GM18858 (cell line): ENCODE results near the gene GMDS.
A peak's percentile ranks its signal among the peaks of the same experiment; 100 is the strongest.

Experiments
- ATAC-seq: cut with Tn5 transposase; IDR thresholded peaks from one replicate; pipeline ENCODE4 v1.9.1; 2021; ENCODE audit not compliant: unreplicated experiment

Gene GMDS

DNA sequence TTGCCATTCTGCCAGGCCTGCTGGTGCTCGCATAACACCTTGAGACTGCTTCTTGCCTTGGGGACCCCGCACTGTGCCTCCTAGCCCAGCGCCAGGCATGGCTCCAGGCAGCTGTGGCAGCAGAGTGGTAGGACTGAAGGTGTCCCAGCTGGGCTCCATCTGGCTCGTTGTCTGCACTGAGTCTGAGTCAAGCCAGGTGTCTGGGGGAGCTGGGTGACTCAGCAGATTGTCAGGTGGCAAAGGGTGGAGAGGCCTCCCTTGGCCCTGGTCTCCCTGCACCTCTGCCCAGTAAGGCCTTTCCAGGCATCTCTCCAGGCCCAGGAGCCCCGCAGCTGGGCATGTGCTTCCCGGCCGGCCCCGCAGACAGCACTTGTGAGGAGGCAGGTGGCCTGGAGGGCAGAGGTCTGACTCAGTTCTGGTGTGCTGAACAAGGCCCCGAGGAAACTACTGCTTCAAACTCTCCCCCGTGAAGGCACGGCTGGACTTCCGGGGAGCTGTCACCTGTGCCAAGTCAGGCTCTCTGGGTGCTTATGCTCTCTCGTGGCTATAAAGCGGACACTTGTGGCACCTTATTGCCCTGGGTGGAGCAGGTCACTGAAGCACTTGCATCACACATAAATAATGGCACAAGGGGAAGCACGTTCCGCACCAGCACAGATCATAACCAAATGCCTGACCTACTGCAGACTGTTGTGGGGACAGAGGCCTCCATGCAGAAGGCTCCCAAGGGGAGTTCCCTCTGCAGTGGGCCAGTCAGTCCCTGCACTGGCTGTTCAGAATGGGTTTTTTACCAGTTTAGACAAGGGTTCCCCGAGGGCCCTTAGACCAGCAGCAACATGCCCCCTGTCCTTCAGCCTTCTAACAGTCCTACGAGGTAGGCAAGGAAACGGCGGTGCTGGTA lies 608.2 kb downstream of the GMDS start:
- peak; percentile 49 for ATAC-seq

DNA sequence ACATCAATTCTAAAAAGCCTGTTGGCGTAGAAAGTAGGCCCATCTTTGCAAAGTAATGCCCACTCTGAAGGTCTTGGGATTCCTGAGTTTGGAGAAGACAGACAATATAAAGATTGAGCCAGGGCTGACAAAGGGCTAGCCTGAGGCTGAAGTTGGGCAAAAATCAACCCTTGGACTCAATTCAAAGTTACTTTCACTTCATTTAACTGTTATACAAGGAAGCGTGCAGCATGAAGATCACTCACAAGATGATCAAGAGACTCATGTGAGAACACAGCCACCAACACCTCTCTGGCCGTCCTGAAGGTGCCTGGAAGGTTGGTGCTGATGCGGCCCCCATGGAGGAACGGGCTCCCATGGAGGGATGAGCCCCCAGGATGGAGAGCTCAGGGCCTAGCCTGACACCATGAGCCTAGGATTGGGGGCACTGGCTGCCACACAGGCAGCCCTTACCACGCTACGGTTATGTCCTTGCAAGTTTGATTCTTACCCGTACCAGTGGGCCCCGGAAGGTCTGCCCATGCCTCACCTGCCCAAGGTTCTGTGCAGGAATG lies 609.1 kb downstream of the GMDS start:
- ATAC-seq: no peak

DNA sequence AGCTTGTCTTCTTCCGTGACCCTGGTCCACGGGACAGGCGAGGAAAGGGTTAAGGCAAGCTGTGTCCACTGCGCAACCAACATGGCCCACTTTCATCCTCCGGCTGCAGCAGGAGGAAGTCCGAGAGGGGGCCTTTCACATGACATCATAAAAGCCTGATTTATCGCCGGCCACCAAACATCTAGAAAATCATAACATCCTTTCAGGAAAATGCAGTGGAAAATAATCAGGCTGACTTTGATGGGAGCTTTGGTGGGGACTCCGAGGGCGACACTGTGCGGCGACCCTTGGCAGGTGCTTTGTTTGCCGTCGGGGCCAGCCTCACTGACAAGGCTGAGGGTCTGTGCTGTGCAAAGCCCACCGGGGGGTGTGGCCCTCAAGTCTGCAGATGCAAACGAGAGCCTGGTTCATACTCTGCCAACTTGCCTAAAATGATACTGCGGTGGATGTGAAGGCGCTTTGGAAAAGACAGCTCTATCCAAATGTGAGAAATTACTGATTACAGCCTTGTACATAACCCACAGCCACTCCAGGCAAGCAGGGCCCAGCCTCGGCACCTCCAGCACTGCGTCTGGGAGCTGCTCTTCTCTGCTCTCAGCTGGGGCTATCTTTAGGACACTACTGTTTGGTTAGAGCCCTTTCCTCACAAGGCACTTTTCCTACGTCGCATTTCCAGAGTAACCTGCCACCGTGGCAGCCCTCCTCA lies 609.9 kb downstream of the GMDS start:
- no peak for ATAC-seq

DNA sequence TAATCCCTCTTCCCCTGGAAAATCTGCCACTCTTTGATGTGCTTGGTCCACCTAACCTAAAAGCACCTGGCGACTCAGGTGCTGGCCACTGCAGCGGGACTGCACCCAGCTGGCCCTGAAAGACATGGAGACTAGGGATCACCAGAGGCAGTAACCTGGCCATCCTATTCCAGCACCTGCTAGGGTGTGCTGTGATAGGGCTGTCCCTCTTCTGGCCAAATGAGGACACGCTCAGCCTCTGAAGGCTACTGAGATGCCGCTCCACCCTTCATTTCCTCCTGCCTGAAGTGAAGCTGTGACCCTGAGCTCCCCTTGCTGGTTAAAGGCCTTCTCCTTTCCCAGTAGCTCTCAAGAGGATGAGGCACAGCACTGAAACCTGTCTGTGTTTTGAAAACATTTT lies 611.3 kb downstream of the GMDS start:
- no peak for ATAC-seq

DNA sequence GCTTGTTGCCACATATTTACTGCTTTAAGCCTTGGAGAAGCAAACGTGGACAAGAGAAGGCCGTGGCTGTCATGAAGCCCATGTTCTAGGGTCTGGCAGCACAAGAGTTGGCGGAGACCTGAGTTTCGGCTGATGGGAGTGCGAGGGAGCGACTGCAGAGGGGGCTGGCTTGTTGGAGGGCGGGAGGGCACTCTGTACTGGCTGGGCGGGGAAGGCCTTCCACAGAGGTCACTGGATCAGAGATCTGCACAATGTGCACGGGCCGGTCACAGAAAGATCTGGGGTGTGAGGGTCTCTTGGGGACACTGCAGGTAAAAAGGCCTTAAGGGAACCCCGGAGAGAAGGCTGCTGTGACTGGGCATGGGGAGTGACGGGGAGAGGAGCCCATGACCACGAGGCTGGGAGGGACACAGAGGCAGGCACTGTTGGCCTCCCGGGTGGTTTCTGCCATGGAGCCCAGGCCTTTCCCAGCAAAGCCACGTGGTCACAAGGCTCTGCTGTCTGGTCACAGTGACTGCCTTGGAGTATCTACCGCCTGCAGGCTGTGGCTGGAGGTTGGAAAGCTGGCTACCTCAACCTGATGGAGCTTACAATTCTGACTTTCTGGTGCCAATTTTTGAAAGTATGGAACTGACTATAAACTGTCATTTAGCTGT lies 611.9 kb downstream of the GMDS start:
- no peak for ATAC-seq

DNA sequence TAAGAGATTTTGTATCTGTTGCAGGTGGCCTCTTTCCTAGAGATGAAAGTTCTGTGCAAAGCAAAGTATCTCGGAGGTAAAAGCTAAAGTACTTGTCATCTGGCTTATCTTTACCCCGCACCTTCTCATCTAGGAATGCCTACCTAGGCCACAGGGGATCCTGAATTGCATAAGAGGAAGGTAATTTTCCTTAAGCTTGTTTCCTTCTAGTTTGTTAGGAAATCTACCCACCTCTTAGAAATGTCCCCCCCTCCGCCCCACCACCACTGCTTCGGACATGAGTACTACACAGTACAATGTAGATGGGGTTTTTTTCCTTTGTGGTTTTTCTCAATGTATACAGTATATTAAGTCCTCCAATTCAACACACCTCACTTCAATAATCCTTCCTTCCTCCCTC lies 614.2 kb downstream of the GMDS start:
- ATAC-seq: no peak

DNA sequence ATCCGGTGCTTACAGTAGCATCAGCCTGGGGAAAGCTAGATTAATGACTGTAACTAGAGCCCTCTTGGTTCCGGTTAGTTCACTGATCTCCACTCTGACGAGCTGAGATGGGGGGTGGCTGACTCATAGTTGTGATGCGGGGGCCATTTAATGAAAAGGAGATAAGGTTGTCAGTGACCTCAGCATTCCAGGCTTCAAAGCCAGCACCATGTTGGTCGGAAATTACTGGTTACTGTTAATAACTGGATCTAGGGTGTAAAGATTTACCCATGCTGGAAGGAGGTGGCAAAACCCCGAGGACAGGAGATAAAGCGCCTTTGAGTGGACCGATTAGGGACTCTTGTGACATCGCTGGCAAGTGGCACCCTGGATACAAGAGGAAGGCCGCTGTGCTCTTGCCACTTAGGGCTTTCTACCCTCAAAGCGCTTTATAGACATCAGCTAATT lies 614.6 kb downstream of the GMDS start:
- ATAC-seq: no peak

DNA sequence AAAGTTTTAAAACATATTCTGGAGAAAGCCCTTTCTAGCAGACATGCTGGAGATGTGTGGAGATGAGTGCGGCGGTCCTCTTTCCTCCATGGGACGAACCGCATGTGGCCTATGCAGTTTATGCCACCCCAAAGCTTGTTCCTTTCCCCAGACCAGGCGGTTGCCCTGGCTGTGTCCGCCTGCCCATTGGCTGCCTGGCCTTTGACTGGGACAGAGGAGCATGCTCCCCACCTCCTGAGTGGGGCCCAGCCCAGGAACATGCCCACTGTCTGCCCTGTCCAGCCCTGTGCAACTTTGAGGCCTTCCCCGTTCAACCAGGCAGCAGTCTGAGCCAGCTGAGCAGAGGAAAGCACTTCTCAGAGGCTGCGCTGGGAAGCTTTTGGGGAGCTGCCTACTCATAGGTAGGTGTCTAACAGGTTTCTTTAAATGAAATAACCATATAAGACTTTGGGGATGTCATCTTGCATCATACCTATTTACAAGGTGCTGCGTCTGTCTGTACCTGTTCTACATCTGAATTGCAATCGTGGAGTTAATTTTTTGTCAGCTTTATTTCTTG lies 615.1 kb downstream of the GMDS start:
- no peak for ATAC-seq

DNA sequence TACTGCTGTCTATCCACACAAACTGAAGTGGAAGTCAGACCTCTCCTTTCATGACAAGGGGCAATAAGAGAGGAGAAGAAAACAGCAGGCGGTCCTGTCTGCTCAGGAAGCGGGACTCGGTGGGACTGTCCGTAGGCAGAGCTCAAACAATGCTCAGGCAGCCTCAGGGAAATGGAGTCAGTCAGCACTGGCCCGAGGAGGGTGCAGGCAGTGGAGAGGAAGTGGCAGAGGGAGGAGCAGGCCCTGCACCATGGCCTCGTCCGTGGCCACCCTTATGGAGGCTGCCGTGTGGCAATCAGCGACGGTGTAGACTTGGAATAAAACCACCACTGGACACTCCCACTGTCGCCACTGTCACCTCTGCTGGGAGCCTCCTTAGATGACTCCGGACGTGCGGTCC lies 616.1 kb downstream of the GMDS start:
- no peak for ATAC-seq

DNA sequence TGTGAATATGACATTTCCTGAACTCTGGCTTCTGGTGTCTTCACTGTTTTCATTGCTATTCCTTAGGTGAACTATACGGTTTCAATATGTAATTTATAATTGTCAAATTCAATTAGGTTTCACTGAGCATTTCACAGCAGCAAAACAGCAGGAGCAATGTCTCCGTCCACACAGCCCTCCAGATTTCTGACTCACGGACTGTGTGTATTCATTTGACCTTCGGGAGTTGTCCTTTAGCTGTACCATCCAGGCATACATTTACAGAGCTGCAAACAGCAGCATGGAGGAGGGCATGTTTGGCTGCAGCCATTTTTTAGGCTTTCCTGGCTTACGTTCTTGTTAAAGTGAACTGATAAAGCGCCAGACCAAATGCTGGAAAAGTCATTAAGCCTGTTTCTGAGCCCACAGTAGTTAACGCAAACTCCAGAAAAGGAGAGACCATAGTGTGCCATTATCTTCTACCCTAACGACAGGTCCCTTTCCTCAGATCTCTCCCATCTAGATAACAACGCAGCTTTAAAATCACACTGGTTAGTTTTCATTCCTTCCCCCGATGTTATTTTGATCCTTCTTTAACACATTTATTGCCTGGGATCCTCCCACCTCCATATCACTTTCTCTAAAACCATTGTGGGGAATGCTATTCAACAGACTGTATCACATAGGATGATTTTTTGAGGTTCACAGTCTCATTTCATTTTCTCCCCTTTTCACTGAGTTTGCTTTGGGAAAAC lies 617.4 kb downstream of the GMDS start:
- ATAC-seq: no peak

DNA sequence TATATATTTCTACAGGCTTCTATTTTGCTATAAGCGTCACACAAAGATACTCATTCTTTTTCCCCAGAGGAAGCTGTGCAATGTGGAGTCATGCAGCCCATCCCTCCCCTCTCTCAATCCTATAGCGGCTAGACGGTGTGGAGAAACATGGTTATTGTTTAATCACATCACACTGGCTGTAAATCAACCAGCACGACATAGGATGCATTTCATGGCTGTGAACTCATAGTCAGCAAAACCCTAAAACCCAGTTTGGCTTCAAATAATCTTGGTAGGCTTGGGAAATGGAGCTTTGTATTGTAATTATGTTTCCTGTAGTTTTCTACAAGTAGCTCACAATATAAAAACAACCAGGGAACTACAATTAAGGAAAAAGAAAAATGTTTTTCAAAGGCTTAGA lies 618.9 kb downstream of the GMDS start:
- no peak for ATAC-seq

DNA sequence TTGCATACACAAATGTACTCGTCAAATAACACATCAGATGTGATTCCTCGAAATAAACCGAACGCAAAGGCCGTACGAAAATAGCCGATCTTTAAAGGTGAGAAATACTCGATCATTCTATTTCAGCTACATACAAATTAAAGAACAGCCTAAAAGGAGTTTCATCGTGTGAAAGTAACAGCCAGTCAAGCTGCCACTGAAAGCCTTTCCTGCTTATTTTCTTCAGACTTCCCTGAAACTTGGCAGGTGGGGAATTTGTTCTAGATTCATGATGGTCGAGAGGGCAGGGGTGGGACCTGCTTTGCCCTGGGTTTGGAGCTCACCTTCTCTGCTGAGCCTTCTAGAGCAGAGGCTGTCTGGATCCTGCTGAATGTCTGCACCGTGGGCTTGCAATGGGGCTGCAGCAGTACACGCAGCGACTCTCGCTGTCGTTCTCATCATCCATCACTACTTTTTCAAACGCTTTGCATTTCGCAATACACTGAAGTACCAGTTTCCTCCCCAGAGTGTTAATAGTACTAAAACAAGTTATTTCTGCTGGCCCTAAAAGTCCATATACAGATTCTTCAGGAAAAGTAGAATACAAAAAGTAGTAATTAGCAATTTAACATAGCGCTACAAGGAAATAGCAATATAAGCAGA lies 619.5 kb downstream of the GMDS start:
- no peak for ATAC-seq

DNA sequence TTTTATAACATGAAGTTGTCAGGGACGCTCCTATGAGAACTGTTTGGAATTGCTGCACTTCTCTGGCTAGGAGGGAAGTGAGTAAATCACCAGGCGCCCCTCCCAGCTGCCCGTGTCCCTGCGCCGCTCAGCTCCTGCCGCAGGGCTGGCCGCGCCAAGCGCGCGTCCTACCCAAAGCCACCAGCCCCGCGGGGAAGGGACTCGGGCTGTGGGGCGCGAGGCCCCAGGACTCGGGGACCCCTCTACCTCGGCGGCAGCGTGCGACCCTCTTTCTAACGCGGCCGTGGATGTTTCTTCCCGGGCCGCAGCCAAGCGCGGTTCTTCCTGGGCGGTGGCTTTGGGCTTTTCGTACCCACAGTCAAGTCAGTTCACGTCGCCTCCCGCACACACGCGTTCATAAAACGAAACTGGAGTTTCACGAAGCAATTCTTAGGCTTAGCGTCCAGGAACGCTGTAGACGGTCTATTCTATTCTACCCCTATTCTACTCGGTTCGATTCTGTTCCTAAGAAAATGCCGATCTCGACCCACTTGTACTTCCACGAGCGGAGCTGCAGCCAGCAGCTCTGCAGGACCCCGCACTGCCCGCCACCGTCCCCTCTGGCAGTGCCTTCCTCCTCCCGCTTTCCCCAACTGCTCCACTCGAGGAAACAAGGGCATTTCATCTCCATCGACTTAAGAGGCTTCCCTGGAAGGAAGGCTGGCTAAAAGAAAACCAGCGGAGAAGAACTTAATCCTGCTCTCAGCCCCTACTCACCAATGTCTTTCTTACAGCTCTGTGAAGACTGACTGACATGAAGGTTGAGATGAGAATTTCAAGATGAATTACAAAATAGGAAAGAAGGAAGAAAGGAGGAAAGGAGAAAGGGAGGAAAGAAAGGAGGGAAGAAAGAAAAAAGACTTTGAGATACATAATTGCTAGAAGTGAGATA lies 620.3 kb downstream of the GMDS start:
- no peak for ATAC-seq

DNA sequence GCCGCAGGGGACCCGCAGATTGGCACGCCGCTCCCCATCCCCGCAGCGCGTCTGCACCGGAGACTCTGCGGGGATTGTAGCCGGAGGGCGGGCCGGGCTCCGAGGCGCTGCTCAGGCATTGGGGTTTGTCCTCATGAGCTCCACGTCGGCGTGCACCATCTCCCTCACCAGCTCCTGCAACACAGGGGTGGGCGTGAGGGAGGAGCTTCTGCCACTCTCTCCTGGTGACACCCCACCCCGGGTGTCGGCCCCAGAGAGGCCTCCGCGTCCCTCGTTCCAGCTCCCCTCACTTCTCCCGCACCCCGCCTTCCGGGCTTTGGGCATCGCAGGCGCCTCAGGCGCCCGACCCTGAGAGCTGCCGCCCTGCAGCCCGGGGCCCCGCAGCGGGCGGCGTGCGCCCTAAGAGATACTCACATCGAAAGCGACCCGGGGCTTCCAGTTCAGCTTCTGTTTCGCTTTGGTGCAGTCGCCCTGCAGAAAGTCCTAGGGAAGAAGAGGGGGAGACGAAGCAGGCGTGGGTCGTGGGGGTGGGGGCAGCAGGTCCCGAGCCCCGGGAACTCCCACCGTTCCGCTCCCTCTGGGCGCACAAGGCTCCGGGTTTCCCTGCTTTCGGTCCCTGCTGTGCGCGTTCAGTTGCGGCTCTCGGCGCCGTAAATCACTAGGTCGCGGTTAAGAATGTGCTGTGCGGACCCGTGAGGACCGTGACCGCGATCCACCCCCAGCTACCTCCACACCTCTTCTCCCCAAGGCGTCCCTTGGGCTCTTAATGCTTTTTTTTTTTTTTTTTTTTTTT lies 621.2 kb downstream of the GMDS start:
- ATAC-seq: no peak

DNA sequence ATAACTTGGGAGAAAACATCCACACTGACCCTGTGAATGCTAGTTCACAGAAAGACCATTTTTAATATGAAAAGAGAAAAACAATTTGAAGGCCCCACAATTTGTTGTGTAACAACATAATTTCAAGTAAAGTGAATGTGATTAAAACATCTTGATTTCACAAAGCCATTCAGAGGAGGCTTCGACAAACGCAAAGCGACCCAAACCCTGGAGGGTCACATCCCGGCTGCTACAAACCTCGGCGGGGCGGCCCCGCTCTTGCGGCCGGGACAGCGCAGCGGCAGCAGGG lies 621.7 kb downstream of the GMDS start:
- no peak for ATAC-seq

DNA sequence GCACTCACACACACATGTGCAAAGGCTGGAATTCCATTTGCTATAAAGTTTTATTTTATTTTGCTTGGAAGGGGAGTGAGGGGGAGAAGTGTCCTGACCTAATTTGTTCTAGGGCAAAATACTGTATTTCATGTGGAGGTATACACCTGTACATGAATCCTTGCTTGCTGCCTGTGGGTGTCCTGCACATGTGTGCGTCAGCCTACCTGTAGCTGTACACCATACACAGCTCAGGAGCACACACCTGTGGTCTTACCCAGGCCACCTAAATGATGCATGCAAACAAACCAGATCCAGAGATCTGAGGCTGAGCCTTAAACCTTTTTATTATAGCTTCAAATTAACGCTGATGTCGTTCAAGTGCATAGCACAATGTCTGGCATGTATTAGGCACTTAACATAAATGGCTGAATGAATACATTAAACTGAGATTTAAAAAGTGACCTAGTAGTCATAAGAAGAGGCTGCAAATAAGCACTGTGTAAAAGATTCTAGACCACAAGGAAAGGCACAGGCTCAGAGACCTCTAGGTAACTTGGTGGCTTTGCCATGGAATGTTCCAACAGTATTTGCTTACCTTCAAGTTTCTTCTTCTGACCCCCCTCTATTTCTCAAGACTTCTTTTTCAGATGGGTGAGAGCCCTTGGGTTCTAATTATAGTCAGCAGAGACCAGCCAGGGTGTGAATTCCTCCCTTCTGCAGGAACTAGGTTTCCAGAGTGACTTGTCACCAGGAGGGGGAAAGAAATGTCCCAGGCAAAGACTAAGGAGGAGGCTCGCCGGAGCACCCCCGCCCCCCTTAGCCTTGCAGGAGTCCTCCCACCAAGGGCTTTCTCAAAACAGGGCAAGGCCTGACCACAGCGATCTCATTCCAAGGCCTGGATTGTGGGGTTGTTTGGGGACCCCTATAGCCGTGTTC lies 622.3 kb downstream of the GMDS start:
- no peak for ATAC-seq

DNA sequence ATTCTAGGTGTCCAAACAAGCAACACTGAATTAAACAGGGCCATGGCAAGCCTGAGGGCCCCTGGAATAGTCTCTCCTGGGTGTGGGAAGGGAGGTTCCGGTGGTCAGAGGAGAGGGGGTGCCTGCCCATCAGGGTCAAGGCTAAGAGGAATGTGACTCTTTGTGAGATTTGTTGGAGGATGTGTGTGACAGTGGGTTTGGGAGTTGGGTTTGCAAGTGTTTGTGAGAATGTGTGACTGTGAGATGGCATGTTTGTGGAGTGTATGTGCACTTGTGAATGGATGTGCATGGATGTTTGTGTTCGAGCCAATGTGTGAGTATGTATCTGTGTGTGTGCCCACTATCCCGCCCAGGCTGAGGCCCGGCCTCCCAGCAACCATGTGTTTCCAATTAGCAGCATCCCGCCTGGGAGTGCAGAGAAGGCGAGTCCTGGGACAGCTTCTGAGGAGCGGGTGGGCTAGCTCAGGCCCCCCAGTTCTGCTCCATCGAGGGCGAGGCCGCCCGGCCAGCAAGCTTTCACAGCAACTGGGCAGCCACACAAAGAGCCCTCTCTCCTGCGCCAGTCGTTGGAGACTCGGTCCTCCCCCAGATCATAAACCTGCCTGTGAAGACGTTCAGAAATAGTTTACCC lies 623.1 kb downstream of the GMDS start:
- no peak for ATAC-seq
